Measurements from ENCODE around the gene SATB1.

The SATB1 gene

DNA sequence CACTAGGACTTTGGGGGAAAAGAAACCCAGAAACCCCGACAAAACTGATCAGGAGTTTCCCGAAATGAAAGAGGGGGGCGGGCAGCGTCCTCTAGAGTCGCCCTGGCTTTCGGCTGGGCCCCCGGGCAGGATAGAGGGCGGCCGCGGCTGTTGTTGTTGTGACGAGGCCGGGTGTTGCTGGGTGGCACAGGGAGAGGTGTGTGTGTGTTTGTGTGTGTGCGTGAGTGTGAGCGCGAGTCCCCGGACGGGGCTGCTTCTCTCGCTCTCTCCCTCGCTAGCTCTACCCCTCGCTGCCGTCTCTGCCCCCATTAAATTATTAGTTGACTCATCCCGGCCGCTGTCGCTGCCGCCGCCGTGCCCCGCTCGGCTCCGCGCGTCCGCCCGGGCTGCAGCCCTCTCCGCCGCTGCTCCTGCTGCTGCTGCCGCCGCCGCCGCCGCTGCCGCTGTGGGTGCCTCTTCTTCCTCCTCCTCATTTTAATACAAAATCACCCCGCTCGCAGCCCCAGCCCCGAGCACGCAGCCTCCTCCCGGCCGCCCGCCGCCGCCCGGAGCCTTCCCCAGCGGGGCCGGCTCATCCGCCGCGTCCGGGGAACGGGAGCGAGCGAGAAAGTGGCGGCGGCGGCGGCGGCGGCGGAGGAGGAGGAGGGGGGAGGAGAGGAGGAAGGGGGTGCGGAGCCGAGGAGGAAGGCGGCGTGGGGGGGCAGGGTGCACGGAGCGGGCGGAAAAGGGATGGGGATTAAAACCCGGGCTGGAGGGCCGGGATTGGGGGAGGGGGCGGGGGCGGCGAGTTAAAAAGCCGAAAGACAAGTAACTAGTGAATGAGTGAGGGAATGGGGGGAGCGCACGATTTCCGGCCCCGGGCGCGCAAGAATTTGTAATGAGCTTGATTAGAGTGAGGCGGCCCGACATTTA lies at the start of gene SATB1:
Gene SATB1 (minus strand): TSS at position 611 of the 912 bp plus-strand sequence. CDS start 4,372 bp downstream, outside the sequence.
- DNase-seq, result peak; percentile 51
- Histone ChIP-seq H3K79me2 (ENCODE audit: low read length) (no peaks in the 10 kb centered on the region), H3K4me1 (ENCODE audit: low read length) (peaks cover 6% of the 10 kb centered on the region; the same call in 1 of the 2 replicates), H3K9ac (ENCODE audit: low read length) (peak within 1 kb of the TSS; percentile 57), H3K4me2 (ENCODE audit: low read depth, low read length) (peak within 1 kb of the TSS; percentile 91), H3K27me3 (replicated peaks; ENCODE audit: insufficient read depth, low read length) (peaks cover 7% of the 10 kb centered on the region), H3K36me3 (replicated peaks; ENCODE audit: insufficient read depth, low read length) (no peaks in the 10 kb centered on the region), H3K9me3 (replicated peaks; ENCODE audit: insufficient read depth, low read length) (no peaks in the 10 kb centered on the region), H3K27ac (ENCODE audit: low read length) (peak within 1 kb of the TSS; percentile 17; the same call in 1 of the 2 replicates), H3F3A (ENCODE audit: insufficient read depth, low read length) (peaks cover 6% of the 10 kb centered on the region; the same call in 1 of the 2 replicates), H2AFZ (ENCODE audit: low read length) (peak within 1 kb of the TSS; percentile 81), H3K4me3 (ENCODE audit: low read length) (peak within 1 kb of the TSS; percentile 87), H4K20me1 (ENCODE audit: insufficient read depth, low read length) (no peaks in the 10 kb centered on the region), H3K9me2 (replicated peaks; ENCODE audit: insufficient read depth, low read length) (no peaks in the 10 kb centered on the region)
- TF ChIP-seq, protein P1, sequence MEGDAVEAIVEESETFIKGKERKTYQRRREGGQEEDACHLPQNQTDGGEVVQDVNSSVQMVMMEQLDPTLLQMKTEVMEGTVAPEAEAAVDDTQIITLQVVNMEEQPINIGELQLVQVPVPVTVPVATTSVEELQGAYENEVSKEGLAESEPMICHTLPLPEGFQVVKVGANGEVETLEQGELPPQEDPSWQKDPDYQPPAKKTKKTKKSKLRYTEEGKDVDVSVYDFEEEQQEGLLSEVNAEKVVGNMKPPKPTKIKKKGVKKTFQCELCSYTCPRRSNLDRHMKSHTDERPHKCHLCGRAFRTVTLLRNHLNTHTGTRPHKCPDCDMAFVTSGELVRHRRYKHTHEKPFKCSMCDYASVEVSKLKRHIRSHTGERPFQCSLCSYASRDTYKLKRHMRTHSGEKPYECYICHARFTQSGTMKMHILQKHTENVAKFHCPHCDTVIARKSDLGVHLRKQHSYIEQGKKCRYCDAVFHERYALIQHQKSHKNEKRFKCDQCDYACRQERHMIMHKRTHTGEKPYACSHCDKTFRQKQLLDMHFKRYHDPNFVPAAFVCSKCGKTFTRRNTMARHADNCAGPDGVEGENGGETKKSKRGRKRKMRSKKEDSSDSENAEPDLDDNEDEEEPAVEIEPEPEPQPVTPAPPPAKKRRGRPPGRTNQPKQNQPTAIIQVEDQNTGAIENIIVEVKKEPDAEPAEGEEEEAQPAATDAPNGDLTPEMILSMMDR (IDR thresholded peaks at IDR 0.05; ENCODE audit: low read length), result no peak
- TF ChIP-seq EZH2 (optimal IDR thresholded peaks at IDR 0.05; ENCODE audit: low read depth, low read length) (no peak), EZH2phosphoT487 (IDR thresholded peaks at IDR 0.05; ENCODE audit: low read length) (no peak)

GRCh38 chr3:18474202-18474601 lies 49.1 kb upstream of the SATB1 start:
- no peaks in the 10 kb centered on the region for H3K9me3 ChIP-seq (replicated peaks; ENCODE audit: insufficient read depth, low read length)
- no peak overlapping the region for H3K9ac ChIP-seq (ENCODE audit: low read length)
- H3K27ac ChIP-seq (ENCODE audit: low read length), result no peak overlapping the region
- H3K27me3 ChIP-seq (replicated peaks; ENCODE audit: insufficient read depth, low read length), result no peaks in the 10 kb centered on the region
- no peak overlapping the region for H3K4me2 ChIP-seq (ENCODE audit: low read depth, low read length)
- DNase-seq, result no peak
- H3K9me2 ChIP-seq (replicated peaks; ENCODE audit: insufficient read depth, low read length), result no peaks in the 10 kb centered on the region
- no peak overlapping the region for H3K4me3 ChIP-seq (ENCODE audit: low read length)
- H3K4me1 ChIP-seq (ENCODE audit: low read length), result no peaks in the 10 kb centered on the region
- H3K36me3 ChIP-seq (replicated peaks; ENCODE audit: insufficient read depth, low read length), result no peaks in the 10 kb centered on the region
- no peaks in the 10 kb centered on the region for H4K20me1 ChIP-seq (ENCODE audit: insufficient read depth, low read length)
- no peak overlapping the region for H2AFZ ChIP-seq (ENCODE audit: low read length)
- no peaks in the 10 kb centered on the region for H3K79me2 ChIP-seq (ENCODE audit: low read length)
- H3F3A ChIP-seq (ENCODE audit: insufficient read depth, low read length), result no peaks in the 10 kb centered on the region
- no peak for TF ChIP-seq EZH2 (optimal IDR thresholded peaks at IDR 0.05; ENCODE audit: low read depth, low read length)
- TF ChIP-seq, protein P1 (IDR thresholded peaks at IDR 0.05; ENCODE audit: low read length), result no peak
- no peak for TF ChIP-seq EZH2phosphoT487 (IDR thresholded peaks at IDR 0.05; ENCODE audit: low read length)

DNA sequence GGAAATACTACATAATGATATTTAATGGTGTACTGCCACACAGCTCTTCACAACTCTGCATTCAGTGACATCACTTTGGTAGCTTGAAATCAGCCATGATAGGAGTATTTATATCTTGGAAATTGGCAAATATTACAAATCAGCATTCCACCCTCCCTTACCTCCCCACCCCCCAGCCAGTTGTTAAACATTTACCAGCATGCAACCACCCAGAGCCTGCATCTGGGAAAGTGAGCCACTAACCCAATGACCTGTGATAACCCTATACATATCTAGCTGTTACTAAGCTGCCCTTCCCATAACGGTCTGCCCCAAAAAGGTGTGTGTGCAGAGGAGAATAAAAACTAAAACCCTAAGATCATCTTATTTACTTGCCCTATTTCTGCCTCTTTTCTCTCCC lies 44.6 kb upstream of the SATB1 start:
- no peaks in the 10 kb centered on the region for H3K36me3 ChIP-seq (replicated peaks; ENCODE audit: insufficient read depth, low read length)
- no peak overlapping the region for H3K4me3 ChIP-seq (ENCODE audit: low read length)
- TF ChIP-seq EZH2 (optimal IDR thresholded peaks at IDR 0.05; ENCODE audit: low read depth, low read length), result no peak
- no peak for TF ChIP-seq EZH2phosphoT487 (IDR thresholded peaks at IDR 0.05; ENCODE audit: low read length)
- TF ChIP-seq, protein P1 (IDR thresholded peaks at IDR 0.05; ENCODE audit: low read length), result no peak
- no peak overlapping the region for H3K27ac ChIP-seq (ENCODE audit: low read length)
- no peaks in the 10 kb centered on the region for H3K9me2 ChIP-seq (replicated peaks; ENCODE audit: insufficient read depth, low read length)
- no peak overlapping the region for H3K4me2 ChIP-seq (ENCODE audit: low read depth, low read length)
- no peaks in the 10 kb centered on the region for H3K9me3 ChIP-seq (replicated peaks; ENCODE audit: insufficient read depth, low read length)
- H4K20me1 ChIP-seq (ENCODE audit: insufficient read depth, low read length), result no peaks in the 10 kb centered on the region
- no peaks in the 10 kb centered on the region for H3K4me1 ChIP-seq (ENCODE audit: low read length)
- H3K9ac ChIP-seq (ENCODE audit: low read length), result no peak overlapping the region
- H3K79me2 ChIP-seq (ENCODE audit: low read length), result no peaks in the 10 kb centered on the region
- H3F3A ChIP-seq (ENCODE audit: insufficient read depth, low read length), result no peaks in the 10 kb centered on the region
- no peaks in the 10 kb centered on the region for H3K27me3 ChIP-seq (replicated peaks; ENCODE audit: insufficient read depth, low read length)
- no peak for DNase-seq
- H2AFZ ChIP-seq (ENCODE audit: low read length), result no peak overlapping the region
